HG03103 (cell line): Measurements from ENCODE around the gene CD19.
"Not testable (repeated sequence)": the region's sequence is repeated elsewhere in the genome, so short reads cannot be mapped to it uniquely, and the experiment has no call there.

Experiments used
- ATAC-seq: cut with Tn5 transposase; IDR thresholded peaks from one replicate; pipeline ENCODE4 v1.9.1; 2021; ENCODE audit warnings: low read depth; ENCODE audit not compliant: unreplicated experiment

Gene CD19

GRCh38 chr16:28905800-28906372 is 25.9 kb upstream of the CD19 start:
- ATAC-seq, result no peak

DNA sequence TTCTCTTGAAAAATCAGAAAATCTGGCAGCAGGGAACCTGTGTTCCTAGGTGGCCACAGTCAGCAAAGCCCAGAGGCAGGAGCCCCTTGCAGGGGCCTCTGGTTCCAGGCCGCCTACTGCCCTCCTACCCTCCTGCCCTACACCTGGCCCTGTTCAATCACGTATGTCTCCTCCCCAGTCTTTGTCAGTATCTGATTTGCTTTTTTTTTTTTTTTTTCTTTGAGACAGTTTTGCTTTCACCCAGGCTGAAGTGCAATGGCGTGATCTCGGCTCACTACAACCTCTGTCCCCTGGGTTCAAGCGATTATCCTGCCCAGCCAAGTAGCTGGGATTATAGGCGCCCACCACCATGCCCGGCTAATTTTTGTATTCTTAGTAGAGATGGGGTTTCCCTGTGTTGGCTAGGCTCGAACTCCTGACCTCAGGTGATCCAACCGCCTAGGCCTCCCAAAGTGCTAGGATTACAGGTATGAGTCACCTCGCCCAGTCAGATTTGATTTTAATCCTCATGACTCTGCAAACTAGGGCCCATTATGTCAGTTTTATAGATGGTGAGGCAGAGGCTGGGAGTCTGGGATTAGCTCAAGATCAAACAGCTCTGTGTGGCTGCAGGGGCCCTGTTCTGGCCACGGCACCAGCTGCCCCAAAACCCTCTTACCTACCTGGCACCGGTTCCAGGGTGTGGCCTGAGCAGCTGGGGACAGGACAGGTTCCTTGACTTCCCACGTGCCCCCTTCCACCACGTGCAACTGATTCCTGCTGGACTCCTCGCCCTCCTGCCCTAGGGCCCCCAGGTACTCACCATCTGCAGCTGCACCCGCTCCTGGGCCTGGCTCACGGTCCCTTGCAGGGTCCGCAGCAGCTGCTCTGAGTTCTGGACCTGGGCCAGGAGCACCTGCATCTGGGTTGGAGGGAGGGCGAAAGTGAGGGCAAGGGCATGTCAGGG is 21.4 kb upstream of the CD19 start:
- ATAC-seq, result no peak

GRCh38 chr16:28912558-28912957 is 19.2 kb upstream of the CD19 start:
- no peak for ATAC-seq

DNA sequence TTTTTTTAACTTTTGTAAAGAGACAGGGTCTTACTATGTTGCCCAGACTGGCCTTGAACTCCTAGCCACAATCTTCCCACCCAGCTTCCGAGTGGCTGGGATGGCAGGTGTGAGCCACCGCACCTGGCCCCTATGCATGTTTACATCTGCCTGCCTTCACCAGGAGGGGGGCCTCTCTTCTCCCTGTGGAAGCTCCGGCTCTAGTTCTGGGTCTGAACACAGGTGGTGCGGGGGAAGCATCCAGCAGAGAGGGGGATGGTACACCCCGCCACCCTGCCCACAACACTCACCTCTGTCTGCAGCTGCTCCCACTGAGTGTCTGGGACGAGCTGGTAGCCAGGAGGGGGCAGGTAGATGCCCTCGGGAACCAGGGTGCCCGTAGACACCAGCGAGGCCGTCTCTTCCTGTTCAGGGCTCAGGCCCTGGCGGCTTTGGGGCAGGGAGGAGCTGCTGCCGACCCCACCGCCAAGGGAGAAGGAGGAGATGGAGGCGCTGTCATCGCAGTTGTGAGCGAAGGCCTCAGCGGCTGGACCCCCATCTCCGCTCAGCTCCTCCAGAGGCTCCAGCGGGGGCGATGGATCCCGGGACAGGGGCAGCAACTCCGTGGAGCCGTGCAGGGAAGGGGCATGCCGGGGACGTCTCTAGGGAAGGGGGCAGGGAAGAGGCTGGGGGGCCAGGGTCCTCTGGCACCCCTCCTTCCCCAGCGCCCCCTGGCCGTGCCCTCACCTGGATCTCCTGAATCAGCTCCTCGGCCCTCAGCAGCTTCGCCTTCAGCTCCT is 17.6 kb upstream of the CD19 start:
- ATAC-seq, result no peak

DNA sequence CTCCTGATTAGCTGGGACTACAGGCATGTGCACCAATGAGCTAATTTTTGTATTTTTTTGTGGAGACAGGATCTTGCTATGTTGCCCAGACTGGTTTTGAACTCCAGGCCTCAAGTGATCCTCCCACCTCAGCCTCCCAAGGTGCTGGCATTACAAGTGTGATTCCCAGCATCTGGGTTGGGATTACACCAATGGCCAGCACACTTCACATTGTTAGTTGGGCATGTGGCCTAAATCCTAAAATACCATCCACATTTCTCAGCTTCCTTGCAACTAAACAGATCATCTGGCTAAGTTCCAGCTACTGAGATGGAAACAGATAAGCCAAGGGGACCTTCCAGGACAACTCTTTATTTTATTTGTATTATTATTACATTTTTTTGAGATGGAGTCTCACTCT is 16.6 kb upstream of the CD19 start:
- no peak for ATAC-seq

- ATAC-seq, result no peak
Measured at GRCh38 chr16:28917095-28917494, 14.7 kb upstream of the CD19 start.

GRCh38 chr16:28918698-28919097 is 13.1 kb upstream of the CD19 start:
- no peak for ATAC-seq

DNA sequence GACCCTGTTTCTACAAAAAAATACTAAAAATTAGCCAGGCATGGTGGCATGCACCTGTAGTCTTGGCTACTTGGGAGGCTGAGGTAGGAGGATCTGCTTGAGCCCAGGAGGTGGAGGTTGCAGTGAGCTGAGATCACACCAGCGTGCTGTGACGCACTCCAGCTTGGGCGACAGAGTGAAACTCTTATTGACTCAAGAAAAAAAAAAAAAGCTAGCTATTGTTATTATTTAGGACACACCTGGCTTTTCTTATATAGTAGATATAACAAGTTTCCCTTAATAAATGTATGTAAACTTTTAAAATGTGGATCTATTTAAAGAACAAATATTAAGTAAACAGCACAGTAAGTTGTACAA is 8.6 kb upstream of the CD19 start:
- no peak for ATAC-seq

- ATAC-seq, result peak; percentile 53
Measured at GRCh38 chr16:28923652-28924398, 7.9 kb upstream of the CD19 start.

DNA sequence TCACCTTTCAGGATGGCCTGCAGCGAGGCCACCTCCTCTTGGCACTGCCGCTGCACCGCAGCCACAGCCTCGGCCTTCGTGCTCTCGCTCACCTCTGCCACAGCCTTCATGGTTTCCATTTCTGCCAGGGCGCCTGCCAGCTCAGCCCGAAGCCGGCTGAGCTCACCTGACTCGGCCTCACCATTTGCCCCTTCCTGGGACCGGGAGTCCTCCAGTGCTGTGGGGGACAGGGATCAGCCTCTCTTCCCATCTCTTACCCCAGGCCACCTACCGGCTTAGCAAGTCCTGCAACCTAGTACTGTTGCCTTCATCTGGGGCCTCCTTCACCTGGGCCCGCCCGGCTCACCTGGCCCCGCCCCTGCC is 7.4 kb upstream of the CD19 start:
- no peak for ATAC-seq

DNA sequence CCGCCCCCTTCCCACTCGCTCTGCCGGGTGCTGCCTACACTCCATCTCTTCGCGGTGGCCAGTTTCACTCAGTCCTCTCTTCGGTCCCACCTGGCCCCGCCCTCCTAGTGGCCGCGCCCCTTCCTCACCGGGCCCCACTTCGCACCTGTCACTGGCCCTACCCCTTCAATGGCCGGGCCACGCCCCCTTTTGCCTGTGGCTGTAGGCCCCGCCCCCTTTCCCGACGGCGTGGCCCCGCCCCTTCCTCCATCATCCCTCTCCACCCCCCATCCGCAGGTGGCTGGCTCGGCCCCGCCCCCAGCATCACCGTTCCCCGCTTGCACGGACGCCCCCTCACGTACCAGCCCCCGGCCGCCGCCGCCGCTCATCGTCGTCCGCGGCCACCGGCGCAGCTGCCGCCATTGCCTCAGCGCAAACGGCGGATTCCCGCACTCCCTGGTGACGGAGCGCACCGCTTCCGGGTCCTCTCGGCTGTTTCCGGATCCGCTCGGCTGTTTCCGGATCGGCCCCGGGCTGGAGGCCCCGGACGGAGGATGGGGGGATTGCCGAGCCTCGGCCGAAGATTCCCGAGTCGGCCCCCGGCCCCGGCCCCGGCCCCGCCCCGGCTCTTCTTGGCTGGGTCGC is 6.9 kb upstream of the CD19 start, which contains the start of gene RABEP2:
Gene RABEP2 (minus strand): TSS at position 477 of the 624 bp plus-strand sequence. CDS start 75 bp downstream, at position 402.
- ATAC-seq, result peak; percentile 42

- peak; percentile 25 for ATAC-seq
Measured at GRCh38 chr16:28925386-28926228, 6.2 kb upstream of the CD19 start.

GRCh38 chr16:28926284-28926683 is 5.5 kb upstream of the CD19 start:
- ATAC-seq, result not testable (repeated sequence)

- no peak for ATAC-seq
Measured at GRCh38 chr16:28927815-28928214, 4.0 kb upstream of the CD19 start.

DNA sequence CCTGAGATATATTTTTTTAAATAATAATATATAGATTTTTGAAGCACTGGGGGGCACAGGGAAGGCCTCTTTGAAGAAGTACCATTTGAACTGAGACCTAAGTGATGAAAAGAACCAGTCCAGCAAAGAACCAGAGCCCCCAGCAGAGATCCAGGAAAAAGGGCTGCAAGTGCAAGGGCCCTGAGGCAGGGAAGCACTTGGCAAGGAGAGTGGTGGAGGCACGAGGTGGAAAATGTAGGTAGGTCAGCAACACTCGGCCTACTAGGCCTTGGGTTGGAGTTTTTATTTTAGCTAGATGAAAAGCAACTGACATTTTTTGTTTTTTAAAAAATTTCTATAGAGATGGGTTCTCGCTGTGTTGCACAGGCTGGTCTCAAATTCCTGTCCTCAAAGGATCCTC is 1.6 kb upstream of the CD19 start:
- ATAC-seq, result no peak

DNA sequence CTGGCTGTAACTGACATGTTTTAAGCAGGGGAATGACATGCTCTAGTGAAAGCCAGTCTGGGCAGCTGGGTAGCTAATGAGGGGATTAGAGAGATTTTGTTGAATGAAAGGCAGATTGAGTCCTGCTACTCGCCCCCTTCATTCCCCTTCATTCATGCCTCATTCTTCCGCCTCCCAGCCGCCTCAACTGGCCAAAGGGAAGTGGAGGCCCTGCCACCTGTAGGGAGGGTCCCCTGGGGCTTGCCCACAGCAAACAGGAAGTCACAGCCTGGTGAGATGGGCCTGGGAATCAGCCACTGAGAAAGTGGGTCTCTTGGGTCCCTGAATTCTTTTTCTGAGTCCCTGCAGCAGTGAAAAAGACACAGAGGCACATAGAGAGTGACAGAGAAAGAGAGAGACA is 1.1 kb upstream of the CD19 start:
- no peak for ATAC-seq

DNA sequence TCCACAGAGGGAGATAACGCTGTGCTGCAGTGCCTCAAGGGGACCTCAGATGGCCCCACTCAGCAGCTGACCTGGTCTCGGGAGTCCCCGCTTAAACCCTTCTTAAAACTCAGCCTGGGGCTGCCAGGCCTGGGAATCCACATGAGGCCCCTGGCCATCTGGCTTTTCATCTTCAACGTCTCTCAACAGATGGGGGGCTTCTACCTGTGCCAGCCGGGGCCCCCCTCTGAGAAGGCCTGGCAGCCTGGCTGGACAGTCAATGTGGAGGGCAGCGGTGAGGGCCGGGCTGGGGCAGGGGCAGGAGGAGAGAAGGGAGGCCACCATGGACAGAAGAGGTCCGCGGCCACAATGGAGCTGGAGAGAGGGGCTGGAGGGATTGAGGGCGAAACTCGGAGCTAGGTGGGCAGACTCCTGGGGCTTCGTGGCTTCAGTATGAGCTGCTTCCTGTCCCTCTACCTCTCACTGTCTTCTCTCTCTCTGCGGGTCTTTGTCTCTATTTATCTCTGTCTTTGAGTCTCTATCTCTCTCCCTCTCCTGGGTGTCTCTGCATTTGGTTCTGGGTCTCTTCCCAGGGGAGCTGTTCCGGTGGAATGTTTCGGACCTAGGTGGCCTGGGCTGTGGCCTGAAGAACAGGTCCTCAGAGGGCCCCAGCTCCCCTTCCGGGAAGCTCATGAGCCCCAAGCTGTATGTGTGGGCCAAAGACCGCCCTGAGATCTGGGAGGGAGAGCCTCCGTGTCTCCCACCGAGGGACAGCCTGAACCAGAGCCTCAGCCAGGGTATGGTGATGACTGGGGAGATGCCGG is 769 bp downstream of the CD19 start:
- ATAC-seq, result no peak

DNA sequence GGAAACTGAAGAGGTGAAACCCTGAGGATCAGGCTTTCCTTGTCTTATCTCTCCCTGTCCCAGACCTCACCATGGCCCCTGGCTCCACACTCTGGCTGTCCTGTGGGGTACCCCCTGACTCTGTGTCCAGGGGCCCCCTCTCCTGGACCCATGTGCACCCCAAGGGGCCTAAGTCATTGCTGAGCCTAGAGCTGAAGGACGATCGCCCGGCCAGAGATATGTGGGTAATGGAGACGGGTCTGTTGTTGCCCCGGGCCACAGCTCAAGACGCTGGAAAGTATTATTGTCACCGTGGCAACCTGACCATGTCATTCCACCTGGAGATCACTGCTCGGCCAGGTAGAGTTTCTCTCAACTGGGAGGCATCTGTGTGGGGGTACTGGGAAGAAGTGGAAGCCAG is 1.4 kb downstream of the CD19 start:
- no peak for ATAC-seq

GRCh38 chr16:28935346-28935745 is 3.6 kb downstream of the CD19 start:
- no peak for ATAC-seq
